Endometrial microvascular endothelial cells (primary cell): Measurements from ENCODE around the gene CDK11A. TPM values are rescaled to one million over a fixed set of nuclear protein-coding genes. Genes with fewer than 3 reads are reported as not detected.
"Not testable (repeated sequence)": the region's sequence is repeated elsewhere in the genome, so short reads cannot be mapped to it uniquely, and the experiment has no call there.

Source experiments
- in situ Hi-C: cut with HindIII; loops from 2 replicates; pipeline ENCODE4 v1.10.0; 2017; ENCODE audit warnings: low sequenced_read_pairs, low pct_unique_long_range_greater_than_20kb; ENCODE audit errors: inconsistent ontology term
- total RNA-seq: library from RNA; depleted of rRNA; stranded (reverse); fragments of >200 nt; gene quantifications from one replicate; pipeline ENCODE4 v1.2.3, GENCODE V29; 2015; ENCODE audit errors: inconsistent ontology term

The CDK11A gene
- total RNA-seq, 1 donor from 2014 or later, result 6.9 TPM

DNA sequence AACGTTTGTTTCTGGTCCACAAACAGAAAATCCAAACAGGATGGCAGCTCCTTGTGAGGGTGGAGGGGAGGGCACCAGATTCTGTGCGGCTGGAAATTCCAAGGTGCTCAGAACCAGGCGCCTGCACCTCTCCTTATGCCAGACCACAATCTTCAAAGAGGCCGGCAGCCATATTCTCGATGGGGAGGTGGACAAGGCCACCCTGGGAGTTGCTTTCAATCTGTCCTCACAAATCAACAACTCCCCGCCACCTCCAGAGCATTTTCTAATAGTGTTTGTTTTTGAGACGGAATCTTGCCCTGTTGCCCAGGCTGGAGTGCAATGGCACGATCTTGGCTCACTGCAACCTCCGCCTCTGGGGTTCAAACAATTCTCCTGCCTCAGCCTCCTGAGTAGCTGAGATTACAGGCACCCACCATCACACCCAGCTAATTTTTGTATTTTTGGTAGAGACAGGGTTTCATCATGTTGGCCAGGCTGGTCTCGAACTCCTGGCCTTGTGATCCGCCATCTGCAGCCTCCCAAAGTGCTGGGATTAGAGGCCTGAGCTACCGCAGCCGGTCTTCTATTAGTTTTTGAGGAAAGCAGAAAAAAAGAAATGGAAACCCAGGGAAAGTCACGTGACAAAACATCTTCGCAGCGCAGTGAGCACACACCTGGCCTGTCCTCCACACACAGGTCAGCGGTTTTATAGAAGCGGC, 5.1 kb upstream of the CDK11A start:
- in situ Hi-C loops, result not testable (repeated sequence)

- in situ Hi-C loops, result not testable (repeated sequence)
Measured at GRCh38 chr1:1728308-1729005, 4.3 kb upstream of the CDK11A start.

DNA sequence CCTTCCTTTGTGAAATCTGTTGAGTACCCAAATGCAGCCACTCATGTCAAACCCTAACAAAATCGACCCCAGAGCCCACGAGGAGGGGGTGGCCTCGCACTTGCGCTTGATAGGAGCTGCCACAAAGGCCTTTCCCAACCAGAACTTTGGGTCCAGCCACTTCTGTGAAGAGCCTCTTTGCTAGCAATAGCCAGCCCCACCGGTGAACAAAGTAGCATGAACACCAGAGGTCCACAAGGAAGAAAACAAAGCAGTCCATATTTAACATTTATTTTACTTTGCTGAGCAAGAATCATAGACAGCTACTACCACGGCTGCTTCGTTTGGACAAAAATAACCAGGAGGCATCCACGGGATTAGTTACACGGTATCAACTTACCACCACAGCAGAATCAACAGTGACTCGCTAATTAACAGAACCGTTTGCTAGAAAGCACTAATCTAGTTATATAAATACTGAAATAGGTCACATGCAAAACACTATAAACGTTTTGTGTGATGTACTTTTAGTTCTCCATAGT, 3.0 kb upstream of the CDK11A start:
- in situ Hi-C loops, result not testable (repeated sequence)

GRCh38 chr1:1726088-1726487, 1.9 kb upstream of the CDK11A start:
- in situ Hi-C loops, result not testable (repeated sequence)

DNA sequence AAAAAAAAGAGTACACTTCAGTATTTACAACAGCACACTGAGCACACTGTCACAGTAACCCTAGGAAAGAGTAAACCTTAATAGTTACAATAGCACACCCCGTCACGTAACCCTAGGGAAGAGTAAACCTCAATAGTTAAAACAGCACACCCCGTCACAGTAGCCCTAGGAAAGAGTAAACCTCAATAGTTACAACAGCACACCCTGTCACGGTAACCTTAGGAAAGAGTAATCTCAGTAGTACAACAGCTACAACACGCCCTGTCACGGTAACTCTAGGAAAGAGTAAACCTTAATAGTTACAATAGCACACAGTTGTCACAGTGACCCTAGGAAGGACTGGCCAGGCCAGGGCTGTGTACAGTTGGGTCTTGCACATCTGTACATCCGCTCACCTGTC, 3.0 kb downstream of the CDK11A start:
- in situ Hi-C loops, result no loop called here

DNA sequence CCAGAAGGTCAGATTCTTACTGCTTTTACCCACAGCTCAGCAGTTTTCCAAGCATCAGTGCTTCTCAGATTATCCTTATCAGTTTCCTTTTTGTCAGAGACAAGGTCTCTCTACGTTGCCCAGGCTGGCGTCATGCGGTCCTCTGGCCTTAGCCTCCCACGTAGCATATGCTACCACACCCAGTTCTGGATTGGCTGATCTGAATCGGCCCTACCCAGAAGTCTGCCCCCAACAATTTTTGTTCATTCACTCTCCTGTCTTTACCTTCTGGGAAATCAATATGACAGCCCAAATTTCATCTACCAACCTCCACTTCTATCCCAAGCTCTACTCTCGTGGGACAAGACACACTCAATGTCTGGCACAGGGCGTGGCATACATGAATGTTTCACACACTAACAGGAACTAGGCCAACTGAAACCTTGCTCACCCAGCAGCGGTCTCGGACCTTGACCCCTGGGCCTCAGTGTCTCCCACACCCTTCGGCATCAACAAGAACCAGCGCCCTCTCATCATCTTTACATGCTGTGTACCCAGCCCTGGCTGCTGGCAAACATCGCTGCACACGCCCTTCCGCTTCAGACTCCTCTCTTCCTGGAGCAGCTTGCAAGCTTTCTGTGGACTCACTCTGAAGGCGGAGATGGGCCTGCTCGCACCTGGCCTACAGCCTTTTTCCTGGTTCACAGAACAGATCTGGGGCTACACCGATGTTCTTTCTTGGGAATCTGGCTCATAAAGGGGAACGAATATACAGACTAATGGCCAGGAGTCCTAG, 8.9 kb downstream of the CDK11A start:
- in situ Hi-C loops, result not testable (repeated sequence)

DNA sequence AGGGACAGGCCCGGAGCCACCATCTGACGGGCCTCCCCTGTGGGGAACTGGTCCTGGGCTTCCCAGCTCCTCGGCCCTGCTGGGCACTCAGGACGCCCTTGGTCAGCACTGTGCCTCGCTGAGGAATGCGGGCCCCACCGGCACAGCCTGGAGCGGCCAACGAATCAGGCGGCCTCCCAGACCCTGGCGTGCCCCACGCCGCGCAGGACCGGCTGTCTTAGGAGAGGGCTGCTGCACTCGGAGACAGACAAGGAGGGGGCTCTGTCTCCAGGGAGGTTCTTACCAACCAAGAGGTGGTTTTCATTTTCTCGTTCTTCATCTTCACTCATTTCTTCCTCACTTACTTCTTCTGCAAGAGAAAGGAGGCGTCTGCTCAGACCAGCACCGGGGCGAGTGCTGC, 16.3 kb downstream of the CDK11A start:
- in situ Hi-C loops, result not testable (repeated sequence)

DNA sequence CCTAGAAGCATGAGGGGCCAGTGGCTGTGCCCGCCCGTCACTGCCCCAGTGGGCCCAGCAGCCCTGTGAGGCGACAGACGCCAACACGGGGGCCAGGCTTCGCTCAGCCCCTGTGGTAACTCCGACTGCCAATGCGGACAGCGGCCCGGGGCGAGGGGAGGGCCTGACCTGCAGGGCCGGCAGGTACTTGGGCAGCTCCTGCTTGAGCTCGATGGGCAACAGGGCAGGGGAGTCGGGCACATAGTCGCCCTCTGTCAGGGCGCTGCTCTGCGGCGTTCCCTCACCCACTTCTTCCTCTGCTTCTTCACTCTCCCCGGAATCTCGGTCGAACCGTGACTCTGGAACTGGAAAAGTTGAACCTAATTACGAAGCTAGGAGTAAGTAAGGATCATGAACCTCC, 16.9 kb downstream of the CDK11A start:
- in situ Hi-C loops, result not testable (repeated sequence)

DNA sequence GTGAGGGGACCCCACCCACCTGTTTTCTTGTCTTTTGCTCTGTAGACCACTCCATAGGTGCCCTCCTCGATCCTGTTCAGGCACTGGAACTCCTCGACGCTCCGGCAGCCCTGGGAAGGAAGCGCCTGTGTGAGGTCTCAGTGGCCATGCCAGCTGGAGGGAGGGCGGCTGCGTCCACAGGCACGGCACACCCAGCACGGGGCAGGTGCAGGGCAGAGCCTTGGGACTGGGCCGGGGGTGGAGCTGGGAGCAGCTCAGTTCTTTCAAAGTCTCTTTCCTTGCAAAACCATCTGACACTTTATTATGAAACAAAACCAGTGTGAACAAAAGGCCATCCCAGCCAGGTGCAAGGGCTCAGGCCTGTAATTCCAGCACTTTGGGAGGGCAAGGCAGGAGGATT, 18.5 kb downstream of the CDK11A start:
- in situ Hi-C loops, result not testable (repeated sequence)

DNA sequence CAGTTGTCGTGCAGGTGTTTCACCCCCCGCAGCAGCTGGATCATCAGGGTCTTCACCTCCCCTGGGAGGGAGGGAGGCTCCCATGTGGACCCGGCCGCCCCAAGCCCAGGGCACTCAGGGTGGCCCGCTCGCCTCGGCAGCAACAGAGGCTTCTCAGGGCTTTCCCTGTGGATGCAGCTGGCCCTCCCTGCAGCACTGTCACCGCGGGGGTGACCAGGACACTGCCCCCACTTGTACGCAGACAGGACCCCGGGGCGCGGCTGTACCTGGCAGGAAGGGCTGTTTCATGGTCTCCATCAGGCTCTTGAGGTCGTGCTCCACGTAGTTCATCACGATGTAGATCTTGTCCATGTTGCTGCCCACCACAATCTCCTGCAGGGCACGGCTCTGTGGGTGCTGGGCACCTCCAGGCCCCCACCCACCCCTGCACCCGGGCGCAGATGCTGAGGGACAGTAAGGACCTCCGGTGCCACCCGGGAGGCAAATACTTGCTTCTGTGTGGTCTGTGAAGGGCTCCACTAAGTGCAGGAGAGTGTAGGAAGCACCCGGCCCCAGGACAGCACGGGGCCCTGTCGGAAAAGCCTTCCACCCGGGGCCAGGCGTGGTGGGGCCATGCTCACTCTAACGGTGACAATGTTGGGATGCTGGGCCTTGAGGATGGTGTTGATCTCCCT, 19.7 kb downstream of the CDK11A start:
- in situ Hi-C loops, result not testable (repeated sequence)

DNA sequence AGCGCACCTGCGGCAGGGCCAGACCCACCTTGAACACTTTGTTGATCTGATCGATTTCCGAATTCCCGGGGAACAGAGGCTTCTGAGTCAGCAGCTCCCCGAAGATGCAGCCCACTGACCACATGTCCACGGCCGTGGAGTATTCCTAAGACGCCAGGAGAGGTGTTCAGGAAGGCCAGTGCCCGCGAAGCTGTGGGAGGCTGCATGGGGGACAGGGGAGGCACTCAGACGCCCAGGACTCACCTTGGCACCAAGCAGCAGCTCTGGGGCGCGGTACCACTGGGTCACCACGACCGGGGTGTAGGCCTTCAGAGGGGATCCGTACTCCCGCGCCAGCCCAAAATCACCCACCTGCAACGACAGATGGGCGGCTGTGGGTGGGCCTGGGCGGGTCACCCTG, 20.4 kb downstream of the CDK11A start:
- in situ Hi-C loops, result no loop called here

- in situ Hi-C loops, result not testable (repeated sequence)
Measured at GRCh38 chr1:1702506-1702905, 21.7 kb downstream of the CDK11A start.

DNA sequence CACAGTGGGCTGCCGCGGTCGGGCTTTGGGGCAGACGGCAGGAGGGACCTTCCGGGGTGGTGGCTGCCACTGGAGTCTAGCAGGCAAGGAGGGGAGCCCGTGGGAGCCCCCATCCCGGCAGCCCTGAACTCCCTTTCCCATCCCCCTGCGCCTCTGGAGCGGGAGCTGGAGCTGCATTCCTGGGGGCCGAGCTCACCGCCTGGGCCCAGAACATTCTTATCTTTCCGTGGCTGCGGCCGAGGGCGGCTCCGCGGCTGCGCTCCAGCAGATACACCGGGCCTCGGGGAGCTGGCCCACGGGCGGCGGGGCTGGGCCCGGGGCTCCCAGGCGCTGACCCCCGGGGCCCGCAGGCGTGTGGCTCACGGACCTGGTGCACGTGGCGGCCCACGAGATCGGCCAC, 23.6 kb downstream of the CDK11A start:
- in situ Hi-C loops, result not testable (repeated sequence)

DNA sequence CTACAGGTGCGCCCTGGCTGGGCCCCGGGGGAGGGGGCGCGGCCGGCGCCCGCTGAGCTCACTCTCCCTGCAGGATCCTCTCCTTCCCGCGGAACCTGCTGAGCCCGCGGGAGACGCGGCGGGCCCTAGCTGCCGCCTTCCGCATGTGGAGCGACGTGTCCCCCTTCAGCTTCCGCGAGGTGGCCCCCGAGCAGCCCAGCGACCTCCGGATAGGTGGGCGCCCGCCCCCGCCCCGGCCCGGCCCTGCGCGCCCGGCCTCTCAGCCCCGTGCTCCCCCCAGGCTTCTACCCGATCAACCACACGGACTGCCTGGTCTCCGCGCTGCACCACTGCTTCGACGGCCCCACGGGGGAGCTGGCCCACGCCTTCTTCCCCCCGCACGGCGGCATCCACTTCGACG, 24.1 kb downstream of the CDK11A start:
- in situ Hi-C loops, result not testable (repeated sequence)

- in situ Hi-C loops, result not testable (repeated sequence)
Measured at GRCh38 chr1:1699061-1699460, 25.1 kb downstream of the CDK11A start.

- in situ Hi-C loops, result not testable (repeated sequence)
Measured at GRCh38 chr1:1697358-1698183, 26.6 kb downstream of the CDK11A start.

DNA sequence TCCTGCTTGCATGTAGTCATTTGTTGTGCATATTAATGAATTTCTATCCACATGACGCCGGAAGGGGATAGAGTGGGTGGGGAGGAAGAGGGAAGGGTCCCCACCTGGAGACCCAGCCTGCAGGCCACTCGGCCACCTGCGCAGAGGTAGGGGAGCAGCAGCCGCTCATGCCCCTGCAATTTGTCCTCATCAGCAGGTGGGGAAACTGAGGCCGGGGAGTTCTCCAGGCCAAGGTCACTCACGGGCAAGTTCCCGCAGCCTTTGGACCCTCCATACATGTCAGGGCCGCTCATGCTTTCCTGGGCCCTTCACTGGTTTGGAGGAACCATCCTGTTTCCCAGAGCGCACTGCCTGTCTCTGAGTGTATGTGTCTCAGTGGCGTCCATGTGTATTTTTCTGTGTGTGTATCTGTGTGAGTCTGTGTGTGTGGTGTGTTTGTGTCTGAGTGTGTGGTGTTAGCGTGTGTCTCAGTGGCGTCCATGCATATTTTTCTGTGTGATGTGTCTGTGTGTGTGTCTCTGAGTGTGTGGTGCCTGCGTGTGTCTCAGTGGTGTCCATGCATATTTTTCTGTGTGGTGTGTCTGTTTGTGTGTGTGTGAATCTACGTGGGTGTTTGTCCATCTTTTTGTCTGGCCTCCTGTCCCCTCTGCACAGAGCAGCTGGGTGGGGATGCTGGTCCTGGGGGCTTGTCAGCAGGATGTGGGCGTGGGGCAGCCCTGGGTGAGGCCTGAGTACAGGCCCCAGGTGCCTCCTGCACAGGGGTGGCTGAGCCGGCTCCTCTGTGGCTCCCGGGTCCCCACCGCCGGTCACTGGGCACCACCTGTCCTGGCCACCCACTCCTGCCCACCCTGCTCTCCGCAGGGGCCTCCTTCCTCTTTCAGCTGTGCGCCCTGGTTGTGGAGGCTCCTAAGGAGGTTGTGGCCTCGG, 27.5 kb downstream of the CDK11A start:
- in situ Hi-C loops, result not testable (repeated sequence)
